Colonic mucosa (tissue), 4 donors: ENCODE data around the gene SRRM3. TPM values are rescaled to one million over a fixed set of nuclear protein-coding genes. Genes with fewer than 3 reads are reported as not detected.
"Not testable (repeated sequence)": the region's sequence is repeated elsewhere in the genome, so short reads cannot be mapped to it uniquely, and the experiment has no call there.

Experiments
- DNase-seq: peaks from one replicate; pipeline ENCODE4 v3.0.0-alpha.2; 2020
- H3K27ac ChIP-seq: fragments of 200-600 bp; one replicate; pipeline ENCODE4 v1.8.0; 2021
- H3K27me3 ChIP-seq: fragments of 200-600 bp; one replicate; pipeline ENCODE4 v1.8.0; 2021
- H3K36me3 ChIP-seq: fragments of 200-600 bp; one replicate; pipeline ENCODE4 v1.8.0; 2021
- H3K4me1 ChIP-seq: fragments of 200-600 bp; one replicate; pipeline ENCODE4 v1.8.0; 2021; ENCODE audit warnings: mild to moderate bottlenecking
- H3K4me3 ChIP-seq: fragments of 200-600 bp; one replicate; pipeline ENCODE4 v1.8.0; 2021
- H3K9ac ChIP-seq, 2 donors: one replicate each; pipeline ENCODE4 v1.7.0; 2013; ENCODE audit warnings: control low read depth in 2 of 2, low read depth in 2 of 2, low read length in 2 of 2
- H3K9me3 ChIP-seq: fragments of 200-600 bp; one replicate; pipeline ENCODE4 v1.8.0; 2021
- CTCF ChIP-seq: fragments of 200-600 bp; IDR thresholded peaks from one replicate; pipeline ENCODE4 v1.8.0; 2022; ENCODE audit warnings: antibody characterized with exemption, mild to moderate bottlenecking
- intact Hi-C: fragments of 100-400 bp; cut with DNase I; formaldehyde crosslinking; loops from one replicate; pipeline ENCODE4 v1.14.1; 2022
- total RNA-seq, 2 donors: library from RNA; stranded (reverse); fragmentation: NEBNext Ultra II Directional in 1 of 2; extraction: Animal tissue kit (Norgen Biotek cat#: 25700) in 1 of 2; gene quantifications; one replicate each; pipeline ENCODE4 v1.2.1, GENCODE V29; 2021
- donor health status: healthy.
- donor health status: DM: no; HTN: no; CAD: no.
- donor health status: DM: no; HTN: no; CAD: no.

SRRM3 gene
- total RNA-seq, 2 donors from 2014 or later = 0.64 to 0.67 TPM

GRCh38 chr7:76224695-76225094, 23.0 kb downstream of the SRRM3 start:
- no peak for DNase-seq
- Histone ChIP-seq H3K9me3 (no peaks in the 10 kb centered on the region), H3K4me1 (no peaks in the 10 kb centered on the region), H3K36me3 (no peaks in the 10 kb centered on the region), H3K27ac (no peak overlapping the region), H3K27me3 (no peaks in the 10 kb centered on the region), H3K4me3 (no peak overlapping the region), H3K9ac (no peak overlapping the region)
- intact Hi-C loops = no loop called here
- no peak for TF ChIP-seq CTCF

- no peak for DNase-seq
- Histone ChIP-seq H3K4me3 (no peak overlapping the region), H3K27me3 (no peaks in the 10 kb centered on the region), H3K9ac (no peak overlapping the region), H3K4me1 (no peaks in the 10 kb centered on the region), H3K9me3 (no peaks in the 10 kb centered on the region), H3K36me3 (no peaks in the 10 kb centered on the region), H3K27ac (no peak overlapping the region)
- intact Hi-C loops = no loop called here
- TF ChIP-seq CTCF = no peak
These were observed 23.7 kb downstream of the SRRM3 start for GRCh38 chr7:76225379-76225778.

GRCh38 chr7:76225951-76226350, 24.3 kb downstream of the SRRM3 start:
- TF ChIP-seq CTCF = no peak
- Histone ChIP-seq H3K4me1 (no peaks in the 10 kb centered on the region), H3K27ac (no peak overlapping the region), H3K4me3 (no peak overlapping the region), H3K9ac (no peak overlapping the region), H3K36me3 (no peaks in the 10 kb centered on the region), H3K27me3 (no peaks in the 10 kb centered on the region), H3K9me3 (no peaks in the 10 kb centered on the region)
- DNase-seq = no peak
- intact Hi-C loops = no loop called here

- intact Hi-C loops, H3K27me3 ChIP-seq, H3K4me3 ChIP-seq: not testable (repeated sequence)
These were observed 25.3 kb downstream of the SRRM3 start for GRCh38 chr7:76226878-76227423.

GRCh38 chr7:76230214-76230613, 28.5 kb downstream of the SRRM3 start:
- no peak for TF ChIP-seq CTCF

More at GRCh38 chr7:76226878-76227423, 25.3 kb downstream of the SRRM3 start:
- DNase-seq, H3K4me1 ChIP-seq, H3K36me3 ChIP-seq, H3K9ac ChIP-seq, H3K9me3 ChIP-seq, H3K27ac ChIP-seq: not testable (repeated sequence)

GRCh38 chr7:76231071-76231470, 29.4 kb downstream of the SRRM3 start:
- DNase-seq = no peak
- no peak overlapping the region for H3K9ac ChIP-seq
- intact Hi-C loops = no loop called here
- no peaks in the 10 kb centered on the region for H3K4me1 ChIP-seq
- no peaks in the 10 kb centered on the region for H3K27me3 ChIP-seq
- no peaks in the 10 kb centered on the region for H3K36me3 ChIP-seq
- H3K4me3 ChIP-seq = no peak overlapping the region
- TF ChIP-seq CTCF = no peak
- no peak overlapping the region for H3K27ac ChIP-seq
- no peaks in the 10 kb centered on the region for H3K9me3 ChIP-seq

More at GRCh38 chr7:76230214-76230613, 28.5 kb downstream of the SRRM3 start:
- intact Hi-C loops = no loop called here
- no peak for DNase-seq
- Histone ChIP-seq H3K9me3 (no peaks in the 10 kb centered on the region), H3K4me1 (no peaks in the 10 kb centered on the region), H3K27me3 (no peaks in the 10 kb centered on the region), H3K9ac (no peak overlapping the region), H3K4me3 (no peak overlapping the region), H3K27ac (no peak overlapping the region), H3K36me3 (no peaks in the 10 kb centered on the region)
